Measurements from ENCODE around the gene CHST1. TPM values are rescaled to one million over a fixed set of nuclear protein-coding genes. Genes with fewer than 3 reads are reported as not detected.

Gene CHST1
- total and polyA plus RNA-seq, 2 donors (not counting 3 experiments of a cell fraction or from before 2014, with no cell fraction given): 12.6 to 40.5 TPM

DNA sequence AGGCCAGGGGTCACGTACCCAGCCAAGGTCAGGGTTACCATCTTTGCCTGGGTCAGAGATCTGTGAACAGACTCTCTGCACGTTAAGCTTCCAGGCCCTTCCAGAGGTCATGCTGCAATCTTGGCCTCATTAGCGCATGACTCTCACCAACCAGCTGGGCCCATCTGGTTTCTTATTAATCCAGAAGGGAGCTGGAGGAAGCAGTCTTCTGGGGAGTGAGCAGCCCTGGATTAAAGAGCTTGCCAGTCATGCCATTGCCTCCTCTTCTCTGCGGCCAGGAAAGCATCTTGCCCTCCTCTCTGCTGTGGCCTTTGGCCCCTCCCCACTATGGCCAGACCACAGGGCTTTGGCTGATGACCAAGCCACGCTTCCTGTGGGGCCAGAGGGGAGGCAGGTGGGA lies 57.4 kb downstream of the CHST1 start:
- intact Hi-C loops (cut with micrococcal nuclease): no loop called here
- Histone ChIP-seq H3K27ac (ENCODE audit: insufficient read depth, low read depth, low read length) (no peak overlapping the region), H3K27me3 (ENCODE audit: control insufficient read depth in 2 of 2, insufficient read depth in 2 of 2, low read length in 2 of 2) (peaks cover 0 to 4% of the 10 kb centered on the region in 2 experiments), H3K4me2 (ENCODE audit: insufficient read depth, low read length) (no peak overlapping the region), H3K9ac (replicated peaks; ENCODE audit: extremely low read depth, insufficient read depth, low read length) (no peak overlapping the region), H2AFZ (ENCODE audit: low read depth, low read length) (no peak overlapping the region), H3K36me3 (ENCODE audit: control insufficient read depth in 2 of 2, extremely low read depth in 1 of 2, insufficient read depth in 2 of 2, low read length in 2 of 2) (no peaks in the 10 kb centered on the region), H3K9me3 (replicated peaks; ENCODE audit: control insufficient read depth, insufficient read depth, low read length) (no peaks in the 10 kb centered on the region), H3K9me1 (replicated peaks; ENCODE audit: control insufficient read depth, extremely low read depth, insufficient read depth, low read length) (no peaks in the 10 kb centered on the region), H3K4me1 (ENCODE audit: control insufficient read depth, extremely low read depth, insufficient read depth, low read length) (no peaks in the 10 kb centered on the region), H3K79me2 (ENCODE audit: control insufficient read depth, insufficient read depth, low read length) (no peaks in the 10 kb centered on the region), H3K4me3 (replicated peaks in 1 of 3; ENCODE audit: insufficient read depth in 1 of 3, low read depth in 1 of 3, low read length in 3 of 3) (no peak overlapping the region), H4K20me1 (replicated peaks; ENCODE audit: control insufficient read depth, extremely low read depth, insufficient read depth, low read length) (no peaks in the 10 kb centered on the region)
- FAIRE-seq (no peak), DNase-seq (ENCODE audit: low read depth, low spot score) (no peak)
- dilution Hi-C loops (cut with MboI; ENCODE audit: extremely low pct_ligation_motif_present, low sequenced_read_pairs): no loop called here
- ChIA-PET CTCF (interaction anchor here (0.9 to 1.0 kb wide), 2 partner anchors 10 to 164 kb away, joined by 3 to 4 read pairs; no protein-coding TSS in a partner anchor), POLR2A (no interaction called here)
- TF ChIP-seq POLR2AphosphoS5 (IDR thresholded peaks at IDR 0.05; ENCODE audit: insufficient read depth, low read depth, low read length): no peak
- no peak for TF ChIP-seq EZH2 (IDR thresholded peaks at IDR 0.05; ENCODE audit: borderline replicate concordance, low read depth, low read length, severe bottlenecking)
- TF ChIP-seq, protein P1, sequence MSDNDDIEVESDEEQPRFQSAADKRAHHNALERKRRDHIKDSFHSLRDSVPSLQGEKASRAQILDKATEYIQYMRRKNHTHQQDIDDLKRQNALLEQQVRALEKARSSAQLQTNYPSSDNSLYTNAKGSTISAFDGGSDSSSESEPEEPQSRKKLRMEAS (IDR thresholded peaks at IDR 0.05; ENCODE audit: insufficient read depth, insufficient read length): no peak
- TF ChIP-seq, protein P2, sequence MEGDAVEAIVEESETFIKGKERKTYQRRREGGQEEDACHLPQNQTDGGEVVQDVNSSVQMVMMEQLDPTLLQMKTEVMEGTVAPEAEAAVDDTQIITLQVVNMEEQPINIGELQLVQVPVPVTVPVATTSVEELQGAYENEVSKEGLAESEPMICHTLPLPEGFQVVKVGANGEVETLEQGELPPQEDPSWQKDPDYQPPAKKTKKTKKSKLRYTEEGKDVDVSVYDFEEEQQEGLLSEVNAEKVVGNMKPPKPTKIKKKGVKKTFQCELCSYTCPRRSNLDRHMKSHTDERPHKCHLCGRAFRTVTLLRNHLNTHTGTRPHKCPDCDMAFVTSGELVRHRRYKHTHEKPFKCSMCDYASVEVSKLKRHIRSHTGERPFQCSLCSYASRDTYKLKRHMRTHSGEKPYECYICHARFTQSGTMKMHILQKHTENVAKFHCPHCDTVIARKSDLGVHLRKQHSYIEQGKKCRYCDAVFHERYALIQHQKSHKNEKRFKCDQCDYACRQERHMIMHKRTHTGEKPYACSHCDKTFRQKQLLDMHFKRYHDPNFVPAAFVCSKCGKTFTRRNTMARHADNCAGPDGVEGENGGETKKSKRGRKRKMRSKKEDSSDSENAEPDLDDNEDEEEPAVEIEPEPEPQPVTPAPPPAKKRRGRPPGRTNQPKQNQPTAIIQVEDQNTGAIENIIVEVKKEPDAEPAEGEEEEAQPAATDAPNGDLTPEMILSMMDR (IDR thresholded peaks at IDR 0.05; ENCODE audit: extremely low read depth in 1 of 2, insufficient read depth in 1 of 2, low read depth in 1 of 2, low read length in 2 of 2): no peak
- TF ChIP-seq FOS (IDR thresholded peaks at IDR 0.05; ENCODE audit: borderline replicate concordance, insufficient read depth, low read length): no peak
- TF ChIP-seq JUN (IDR thresholded peaks at IDR 0.05; ENCODE audit: borderline replicate concordance, insufficient read depth, insufficient read length, low read depth): no peak
- no peak for TF ChIP-seq POLR2A (IDR thresholded peaks at IDR 0.05; ENCODE audit: low read depth, low read length)
- no peak for TF ChIP-seq MYC (IDR thresholded peaks at IDR 0.05; ENCODE audit: low read depth, low read length)
- no peak for TF ChIP-seq GATA2 (IDR thresholded peaks at IDR 0.05; ENCODE audit: insufficient read depth, insufficient read length, low read depth, low read length)
- BruUV-seq (replicated peaks): no TSS peak

Data from endothelial cell of umbilical vein (primary cell).